H54 (cell line): Measurements from ENCODE around the gene CELF4.

ENCODE experiments used
- DNase-seq: peaks from one replicate; pipeline ENCODE4 v3.0.0; 2011; ENCODE audit warnings: low spot score, mixed read lengths; ENCODE audit not compliant: insufficient read length
- FAIRE-seq: peaks from 3 replicates; lab custom pipeline; 2011; peaks lifted over from hg19 to GRCh38; lab: Jason Lieb, UNC
- POLR2A ChIP-seq: IDR thresholded peaks from 2 replicates; pipeline ENCODE4 v1.6.1; 2011; ENCODE audit warnings: low read depth, mild to moderate bottlenecking, low read length

The CELF4 gene

DNA sequence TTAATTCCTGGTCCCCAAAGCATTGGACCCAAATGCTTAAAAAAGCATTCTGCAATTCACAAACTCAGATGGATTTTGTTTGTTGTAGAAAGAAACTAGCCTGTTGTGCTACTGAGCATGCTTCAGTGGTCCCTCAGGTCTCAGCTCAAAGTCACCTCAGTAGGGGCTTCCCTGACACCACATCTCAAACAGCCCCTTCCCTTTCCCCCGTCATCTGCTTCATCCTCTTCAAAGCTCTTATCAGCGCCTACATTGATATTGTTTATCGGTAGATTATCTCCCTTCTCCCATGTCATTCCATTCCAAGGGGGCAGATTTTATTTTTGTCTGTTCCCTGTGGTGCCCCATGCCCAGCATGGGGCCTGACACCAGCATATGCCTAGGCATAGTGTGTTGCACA, 172.9 kb downstream of the CELF4 start:
- no peak for TF ChIP-seq POLR2A
- DNase-seq (no peak), FAIRE-seq (no peak)

DNA sequence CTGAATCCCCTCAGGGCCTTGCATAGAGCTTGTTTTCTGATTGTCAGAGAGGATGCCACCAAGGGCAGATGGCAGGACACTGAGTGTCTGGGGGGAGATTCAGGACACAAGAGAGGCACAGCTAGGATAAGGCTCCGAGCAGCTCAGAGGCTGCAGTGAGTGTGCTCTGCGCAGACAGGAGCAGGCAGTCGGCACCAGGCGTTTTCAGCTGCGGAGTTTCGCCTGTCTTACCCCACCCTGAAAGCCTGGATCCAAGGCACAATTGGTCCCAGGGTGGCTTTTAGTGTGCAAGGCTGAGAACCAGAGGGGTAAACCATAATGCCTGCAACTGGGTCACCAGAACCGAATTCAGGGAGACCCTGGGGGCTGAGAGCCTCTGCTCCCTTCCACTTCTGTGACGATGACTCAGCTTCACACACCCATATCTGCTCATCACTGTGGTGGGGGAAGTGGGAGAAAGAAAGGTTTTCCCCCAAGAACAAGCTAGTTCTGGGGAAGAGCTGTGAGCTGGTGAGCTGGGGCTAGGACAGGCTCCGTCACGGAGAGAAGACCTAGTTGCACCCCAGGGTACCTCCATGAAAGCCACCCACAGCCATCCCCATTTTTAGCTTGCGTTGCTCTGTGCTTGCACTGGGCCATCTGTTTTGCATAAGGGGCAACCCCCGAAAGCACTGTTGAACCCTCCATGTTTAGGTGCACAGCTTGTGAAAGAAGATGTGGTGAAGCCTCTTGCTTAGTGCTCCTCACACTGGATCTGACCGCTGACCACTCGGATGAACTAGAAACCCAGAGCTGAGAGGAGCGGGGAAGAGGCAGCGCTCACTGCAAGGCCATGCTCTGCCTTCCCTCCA, 173.7 kb downstream of the CELF4 start:
- FAIRE-seq (no peak), DNase-seq (no peak)
- no peak for TF ChIP-seq POLR2A

DNA sequence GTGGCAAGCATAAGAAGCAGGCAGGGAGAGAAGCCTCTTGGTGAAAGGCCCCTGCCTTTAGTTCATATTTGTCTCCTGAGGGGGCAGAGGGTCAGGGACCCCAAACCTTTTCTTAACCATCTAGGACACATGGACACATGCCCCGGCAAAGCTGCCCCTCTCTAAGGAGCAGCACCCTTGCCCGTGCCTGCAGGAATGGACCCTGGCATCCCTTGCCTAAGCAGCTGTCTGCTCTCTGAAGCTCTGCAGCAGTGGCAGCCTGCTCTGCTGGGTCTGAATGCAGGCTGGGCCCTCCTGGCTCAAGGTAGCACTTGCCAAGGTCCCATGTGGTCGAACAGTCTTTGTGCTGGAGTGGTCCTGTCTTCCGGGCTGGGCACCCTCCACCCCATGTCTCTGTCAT, 174.4 kb downstream of the CELF4 start:
- no peak for FAIRE-seq
- DNase-seq: no peak
- TF ChIP-seq POLR2A: no peak

DNA sequence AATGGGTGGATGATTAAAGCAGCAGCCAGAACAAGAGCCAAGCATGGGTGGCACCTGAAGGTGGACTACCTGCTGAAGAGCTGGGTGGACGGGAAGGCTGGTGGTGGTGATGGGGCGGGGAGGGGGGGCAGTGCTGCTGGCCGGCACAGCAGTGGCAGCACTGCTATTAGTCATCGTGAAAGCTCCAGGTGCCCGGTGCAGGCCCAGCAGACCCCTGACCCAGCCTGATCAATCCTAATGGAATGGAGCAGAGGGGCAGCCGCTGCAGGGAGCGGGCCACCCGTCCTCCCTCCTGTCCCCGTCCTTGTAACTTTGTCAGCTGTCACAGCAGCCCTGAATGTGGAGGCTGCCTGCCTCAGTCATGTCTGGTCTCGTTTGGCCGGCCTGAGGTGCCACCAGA, 174.9 kb downstream of the CELF4 start:
- no peak for DNase-seq
- FAIRE-seq: no peak
- TF ChIP-seq POLR2A: no peak

DNA sequence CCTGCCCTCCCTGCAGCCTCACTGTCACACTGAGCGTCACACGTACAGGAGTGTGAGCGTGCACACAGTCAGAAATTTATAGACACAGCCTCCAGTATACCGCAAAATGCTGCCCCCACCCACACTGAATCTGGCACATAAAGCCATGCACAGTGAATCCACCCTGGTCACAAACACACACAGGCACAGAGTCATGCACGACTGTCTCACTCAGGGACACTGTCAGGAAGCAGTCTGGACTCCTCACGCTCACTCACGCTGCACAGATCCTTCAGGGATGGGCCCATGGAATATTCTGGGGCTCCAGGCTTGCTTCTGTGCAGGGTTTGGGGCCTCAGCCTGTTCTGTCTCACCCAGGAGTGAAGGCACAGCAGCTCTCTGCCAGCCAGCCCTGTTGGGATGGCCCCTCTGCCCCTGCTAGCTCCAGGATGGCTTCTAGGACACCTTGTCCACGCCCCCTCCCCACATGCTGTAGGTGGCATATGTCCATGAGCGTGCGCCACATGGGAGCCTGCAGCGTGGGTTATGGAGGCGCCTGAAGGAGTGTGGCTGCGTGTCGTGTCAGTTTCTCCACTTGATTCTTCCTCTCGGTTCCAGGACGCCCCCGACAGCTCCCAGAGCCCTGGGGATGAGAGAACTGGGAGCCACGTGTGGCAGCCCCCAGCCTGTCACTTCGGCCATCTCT, 175.8 kb downstream of the CELF4 start:
- no peak for FAIRE-seq
- no peak for TF ChIP-seq POLR2A
- DNase-seq: no peak

DNA sequence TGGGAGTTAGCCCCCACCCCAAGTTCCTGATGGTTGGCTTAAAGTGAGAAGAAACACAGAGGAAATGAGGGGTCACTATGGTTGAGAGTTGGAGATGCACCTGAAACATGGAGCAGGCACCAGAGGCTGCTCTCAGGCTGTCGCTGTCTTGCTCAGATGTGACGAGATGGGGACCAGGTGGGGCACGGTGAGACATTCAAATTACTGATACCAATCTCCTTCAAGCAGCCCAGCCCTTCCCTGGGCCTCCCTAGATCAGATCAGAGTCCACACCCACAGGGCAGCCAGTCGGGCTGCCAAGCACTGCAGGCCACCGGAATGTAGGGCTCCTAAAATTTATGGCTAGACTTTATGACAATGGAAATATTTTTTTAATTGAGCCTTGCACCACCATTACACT, 176.6 kb downstream of the CELF4 start:
- TF ChIP-seq POLR2A: no peak
- FAIRE-seq (no peak), DNase-seq (no peak)

DNA sequence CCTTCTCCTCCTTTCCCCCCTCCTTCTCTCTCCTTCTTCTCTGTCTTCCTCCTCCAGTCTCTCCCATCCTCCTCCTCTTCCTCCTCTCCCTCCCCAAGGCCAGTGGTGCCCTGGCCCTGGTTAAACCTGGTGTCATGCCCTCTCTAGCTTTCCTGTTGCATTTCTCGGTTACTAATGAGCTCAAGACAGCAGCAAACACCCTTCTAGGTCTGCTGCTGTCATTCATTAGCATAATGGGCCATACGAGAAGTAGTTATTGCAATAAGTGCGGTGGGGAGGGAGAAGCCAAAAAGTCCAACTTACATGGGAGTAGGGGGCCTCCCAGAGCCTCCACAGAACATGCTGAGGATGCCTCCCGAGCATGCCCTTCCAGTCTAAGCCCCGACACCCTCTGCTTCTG, 177.2 kb downstream of the CELF4 start:
- DNase-seq: no peak
- FAIRE-seq: no peak
- no peak for TF ChIP-seq POLR2A

DNA sequence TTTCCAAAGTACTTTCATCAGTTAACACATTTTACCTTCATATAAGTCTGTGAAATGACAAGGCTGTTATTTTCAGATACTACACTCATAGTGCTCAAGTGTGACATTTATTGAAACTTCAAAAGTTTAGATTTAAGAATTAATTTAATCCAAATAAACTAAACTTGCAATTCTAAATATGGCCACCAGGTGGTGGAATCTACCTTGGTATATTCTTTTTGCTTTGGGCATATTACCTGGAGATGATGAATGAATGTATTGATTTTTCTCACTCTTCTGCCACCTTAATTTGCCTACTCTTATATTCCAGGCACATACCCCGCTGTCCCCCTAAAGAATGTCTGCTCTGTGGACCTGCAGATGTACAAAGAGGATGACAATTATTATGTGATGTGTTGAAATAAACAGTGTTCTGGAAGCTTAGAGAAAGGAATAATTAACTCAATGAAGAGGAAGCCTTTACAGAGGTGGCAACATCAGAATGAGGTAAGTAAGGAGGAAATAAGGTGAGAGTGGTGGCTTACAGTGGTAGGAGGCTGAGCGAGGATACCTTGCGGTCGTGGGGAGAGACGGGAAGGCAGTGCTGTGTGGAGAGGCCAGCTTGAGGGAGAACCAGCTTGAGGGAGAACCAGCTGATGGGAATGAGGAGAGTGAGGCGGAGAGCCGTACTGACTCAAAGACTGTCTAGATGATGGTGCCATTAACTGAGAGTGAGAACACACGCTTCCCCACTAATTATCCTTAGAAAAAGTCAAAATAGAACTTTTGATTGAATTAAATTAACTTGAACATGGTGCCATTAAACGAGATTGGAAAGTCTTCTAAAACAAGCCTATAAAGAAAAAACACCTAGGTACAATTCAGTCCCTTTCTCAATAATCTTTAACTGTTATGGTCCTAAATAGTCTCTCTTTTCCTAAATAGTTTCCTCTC, 179.5 kb downstream of the CELF4 start:
- TF ChIP-seq POLR2A: no peak
- no peak for DNase-seq
- FAIRE-seq: no peak

DNA sequence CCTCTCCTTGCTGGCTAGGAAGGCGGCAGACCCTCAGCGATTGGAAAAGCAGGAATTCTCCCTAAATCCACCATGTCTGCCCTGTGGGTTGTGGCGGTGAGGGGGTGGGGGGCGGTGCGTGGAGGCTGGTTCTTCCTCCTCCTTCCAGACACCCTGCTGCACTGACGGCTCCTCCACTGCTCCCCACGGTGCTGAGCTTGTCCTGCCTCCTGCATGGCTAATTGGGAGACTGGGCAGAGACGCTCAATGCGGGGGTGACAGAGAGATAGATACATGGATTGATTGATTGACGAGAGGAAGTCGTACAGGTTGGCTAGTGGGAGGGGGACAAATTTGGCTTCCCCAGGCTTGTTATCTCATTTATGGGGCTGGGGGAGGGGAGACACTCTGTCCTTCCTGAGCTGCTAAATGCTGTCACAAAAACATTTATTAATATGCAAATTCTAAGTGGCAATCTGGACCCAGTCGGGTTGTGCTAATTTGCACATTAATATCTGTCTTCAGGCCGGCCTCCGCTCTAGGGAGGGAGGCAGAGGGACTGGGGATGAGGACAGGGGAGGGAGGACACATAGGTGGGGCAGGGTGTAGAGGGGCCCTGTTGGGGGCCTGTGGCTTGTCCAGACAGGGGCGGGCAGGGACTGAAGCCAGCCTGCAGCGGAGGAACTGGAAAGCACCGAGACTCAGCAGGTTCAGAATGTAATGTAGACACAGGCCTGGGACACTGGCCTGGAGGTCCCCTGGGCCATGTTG, 181.6 kb downstream of the CELF4 start:
- no peak for FAIRE-seq
- TF ChIP-seq POLR2A: no peak
- DNase-seq: no peak

DNA sequence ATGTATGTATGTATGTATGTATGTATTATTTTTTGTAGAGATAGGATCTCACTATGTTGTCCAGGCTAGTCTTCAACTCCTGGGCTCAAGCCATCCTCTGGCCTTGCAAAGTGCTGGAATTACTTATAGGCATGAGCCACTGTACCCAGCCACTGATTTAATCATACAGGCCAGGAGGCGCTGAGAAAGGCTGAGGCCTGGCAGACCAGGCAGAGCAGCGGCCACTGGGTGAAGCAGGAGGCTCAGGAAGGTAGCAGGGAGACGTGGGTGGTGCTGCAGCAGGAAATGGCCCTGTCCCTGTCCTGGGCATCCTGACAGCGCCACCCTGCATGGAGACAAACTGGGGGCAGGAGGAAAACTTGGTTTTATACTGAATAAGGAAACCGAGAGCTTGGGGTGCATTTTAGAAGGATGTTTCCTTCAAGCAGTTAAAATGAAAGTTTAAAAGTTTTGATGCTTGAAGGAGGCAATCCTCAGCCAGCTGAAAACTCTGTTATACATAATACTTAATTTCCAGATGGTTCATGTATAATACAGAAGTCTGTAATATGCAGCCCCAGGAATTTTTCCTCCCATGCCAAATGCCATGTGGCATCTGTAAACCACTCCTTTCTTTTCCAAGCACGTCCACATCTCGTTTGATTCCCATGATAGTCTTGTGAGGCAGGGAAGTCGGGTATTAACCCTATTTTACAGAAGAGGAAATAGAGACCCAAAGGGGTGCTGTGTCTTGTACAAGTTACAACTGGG, 182.4 kb downstream of the CELF4 start:
- TF ChIP-seq POLR2A: no peak
- FAIRE-seq (no peak), DNase-seq (no peak)

DNA sequence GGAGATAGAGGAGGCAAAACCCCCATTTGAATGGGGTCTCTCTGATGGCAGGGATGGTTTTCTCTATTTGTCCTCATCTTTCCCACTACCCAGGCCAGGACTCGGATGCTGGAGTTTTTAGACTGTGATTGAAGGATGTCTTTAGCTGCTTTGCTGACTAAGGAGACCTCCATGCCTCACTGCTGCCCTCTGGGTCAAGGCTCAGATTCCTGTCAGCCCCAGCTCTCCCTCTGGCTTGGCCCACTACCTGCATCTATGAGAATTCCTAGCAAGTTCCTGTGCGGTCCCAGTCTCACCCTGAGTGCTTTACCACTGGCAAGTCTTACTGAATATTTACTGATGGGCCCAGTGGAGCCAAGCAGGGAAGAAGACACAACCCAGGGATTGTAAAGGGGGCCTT, 184.0 kb downstream of the CELF4 start:
- no peak for FAIRE-seq
- no peak for DNase-seq

DNA sequence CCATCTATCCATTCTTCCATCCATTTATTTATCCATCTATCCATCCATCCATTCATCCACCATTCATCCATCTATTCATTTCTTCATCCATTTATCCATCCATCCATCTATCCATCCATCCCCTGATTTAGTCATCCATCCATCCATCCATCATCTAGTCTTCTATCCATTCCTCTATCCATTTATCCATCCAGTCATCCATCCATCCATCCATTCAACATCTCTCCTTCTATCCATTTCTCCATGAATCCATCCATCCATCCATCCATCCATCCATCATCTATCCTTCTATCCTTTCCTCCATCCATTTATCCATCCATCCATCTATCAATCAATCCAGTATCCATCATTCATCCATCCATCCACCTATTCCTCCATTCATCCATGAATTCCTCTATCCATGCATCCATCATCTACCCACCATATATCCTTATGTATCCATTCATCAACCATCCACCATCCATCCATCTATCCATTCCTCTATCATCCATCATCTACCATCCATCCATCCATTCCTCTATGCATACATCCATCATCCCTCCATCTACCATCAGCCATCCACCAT, 185.0 kb downstream of the CELF4 start:
- no peak for TF ChIP-seq POLR2A
- no peak for FAIRE-seq
- DNase-seq: no peak

More for the DNA sequence above, 184.0 kb downstream of the CELF4 start:
- TF ChIP-seq POLR2A: no peak

DNA sequence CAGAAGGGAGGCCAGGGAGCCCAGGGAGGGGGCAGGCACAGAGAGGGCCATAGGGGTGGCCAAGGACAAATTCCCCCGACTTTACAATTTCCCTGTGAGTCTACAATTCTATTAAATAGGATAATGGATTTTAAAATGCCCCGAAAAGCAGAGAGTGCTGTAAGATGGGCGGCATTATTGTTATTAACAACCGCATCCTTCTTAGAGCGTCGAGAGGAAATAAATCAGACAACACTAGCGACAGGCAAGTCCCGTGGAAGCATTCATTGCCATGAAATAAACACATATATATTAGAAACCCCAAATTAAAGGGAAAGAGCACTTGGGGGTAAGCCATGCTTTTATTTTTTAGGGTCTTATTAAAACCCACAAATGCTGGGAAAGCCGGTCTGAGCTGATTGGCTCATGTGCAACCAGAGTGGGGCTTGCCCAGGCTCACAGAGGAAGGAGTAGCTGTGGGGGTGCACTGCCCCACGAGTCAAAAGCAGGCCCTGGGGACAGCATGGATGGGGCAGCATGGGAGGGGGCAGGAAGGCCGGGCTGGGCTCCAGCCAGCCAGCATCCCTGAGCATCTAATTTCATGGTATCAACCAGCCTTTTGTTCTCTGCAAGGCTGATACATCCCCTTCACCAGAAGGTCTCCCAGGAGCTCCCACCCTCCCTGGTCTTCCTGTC, 187.1 kb downstream of the CELF4 start:
- no peak for FAIRE-seq
- TF ChIP-seq POLR2A: no peak
- no peak for DNase-seq
